Gastrocnemius medialis (tissue), 4 donors: ENCODE measurements around the gene CFAP92. TPM values are rescaled to one million over a fixed set of nuclear protein-coding genes. Genes with fewer than 3 reads are reported as not detected.

ENCODE experiments used
- ATAC-seq, 2 donors: fragments of 150-250 bp; one replicate each; pipeline ENCODE4 v1.9.1; 2016
- DNase-seq, 2 donors: peaks; one replicate each; pipeline ENCODE4 v3.0.0-alpha.2; 2019
- H3K27ac ChIP-seq, 4 donors: fragments of 200-600 bp; sonication (generic); 1 replicate in 1 of 4; 2 replicates in 3 of 4; pipeline ENCODE4 v1.5.1; 2016 to 2018; ENCODE audit warnings: mild to moderate bottlenecking in 2 of 4, moderate library complexity in 1 of 4
- H3K27me3 ChIP-seq, 3 donors: fragments of 200-600 bp; sonication (generic) in 2 of 3; 1 replicate in 1 of 3; 2 replicates in 2 of 3; pipeline versions ENCODE4 v1.5.1 to v1.6.0; 2016 to 2019; ENCODE audit warnings: mild to moderate bottlenecking in 1 of 3, moderate library complexity in 1 of 3
- H3K36me3 ChIP-seq, 2 donors: fragments of 200-600 bp; sonication (generic) in 1 of 2; one replicate each; pipeline ENCODE4 v1.5.1; 2017 to 2018
- H3K4me1 ChIP-seq, 2 donors: fragments of 200-600 bp; sonication (generic) in 1 of 2; one replicate each; pipeline ENCODE4 v1.5.1; 2016 to 2017; ENCODE audit warnings: mild to moderate bottlenecking in 2 of 2
- H3K4me3 ChIP-seq, 4 donors: fragments of 200-600 bp; sonication (generic) in 3 of 4; 1 replicate in 1 of 4; 2 replicates in 3 of 4; pipeline ENCODE4 v1.5.1; 2016 to 2019; ENCODE audit warnings: mild to moderate bottlenecking in 2 of 4
- H3K9me3 ChIP-seq, 3 donors: fragments of 200-600 bp; sonication (generic) in 2 of 3; 1 replicate in 1 of 3; 2 replicates in 2 of 3; pipeline ENCODE4 v1.5.1; 2016 to 2019
- POLR2A ChIP-seq, 2 donors: fragments of 450-650 bp; IDR thresholded peaks; one replicate each; pipeline ENCODE4 v1.6.1; 2017; ENCODE audit warnings: antibody characterized with exemption in 2 of 2, mild to moderate bottlenecking in 2 of 2, moderate library complexity in 2 of 2
- in situ Hi-C, 4 donors: fragments of 200-750 bp; cut with MboI; loops; one replicate each; pipeline versions ENCODE4 v1.15.0 to v1.8.0; 2017; ENCODE audit warnings: low sequenced_read_pairs in 4 of 4
- intact Hi-C: fragments of 100-400 bp; cut with DNase I; formaldehyde crosslinking; loops from one replicate; pipeline ENCODE4 v1.15.1; 2023; ENCODE audit warnings: low total_unique reads
- total RNA-seq, 4 donors: library from RNA; depleted of rRNA; stranded (reverse); fragments of >200 nt; gene quantifications; one replicate each; pipeline versions ENCODE4 v1.1.0 to v1.2.3, GENCODE V29; 2016
- TF ChIP-seq, protein P1 (sequence below), 5 experiments: fragments of 450-650 bp in 3 of 5; fragments of 200-600 bp in 2 of 5; sonication (generic) in 2 of 5; IDR thresholded peaks in 4 of 5; conservative IDR thresholded peaks in 1 of 5; 1 replicate in 4 of 5; 2 replicates in 1 of 5; pipeline ENCODE4 v1.5.1; 2016 to 2019; ENCODE audit warnings: antibody characterized with exemption in 5 of 5, mild to moderate bottlenecking in 3 of 5, moderate library complexity in 3 of 5

CFAP92 gene
- total RNA-seq, 4 donors from 2014 or later: 0.07 to 0.34 (median 0.20) TPM; not detected in 1

DNA sequence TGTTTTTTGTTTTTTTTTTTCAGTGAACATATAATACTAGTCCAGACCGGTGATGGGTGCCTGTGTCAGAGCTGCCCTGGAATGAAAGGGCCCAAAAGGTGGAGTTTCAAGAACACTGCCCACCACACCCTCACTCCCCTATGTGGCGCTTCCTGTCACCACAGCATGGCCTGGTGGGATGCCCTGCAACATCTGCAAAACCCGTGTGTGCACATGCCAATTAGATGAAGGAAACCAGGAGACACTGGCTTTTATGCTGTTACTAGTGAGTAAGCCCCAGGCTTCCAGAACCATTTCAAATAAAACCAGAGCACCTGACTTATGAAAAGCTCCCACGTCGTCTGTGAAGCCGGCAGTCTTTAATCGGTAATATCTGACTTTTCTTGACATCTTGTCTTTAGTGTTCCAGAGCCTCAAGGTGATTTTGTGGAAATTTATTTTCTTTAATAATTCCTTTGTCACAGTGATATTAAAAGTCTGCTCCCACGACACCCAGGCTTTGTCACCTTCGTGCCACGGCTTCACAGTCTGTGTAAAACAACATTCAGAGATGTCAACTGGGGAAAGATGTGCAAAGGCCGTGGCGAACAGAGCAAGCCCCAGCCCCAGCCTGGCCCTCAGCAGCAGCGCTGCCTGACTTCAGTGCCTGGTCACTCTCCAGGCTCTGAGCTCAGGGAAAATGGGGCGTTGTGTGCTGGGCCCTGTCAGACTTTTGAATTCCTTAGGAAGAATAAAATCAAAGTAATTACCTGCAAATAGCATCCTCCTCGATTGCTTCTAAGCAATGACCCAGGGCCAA is 6.4 kb downstream of the CFAP92 start:
- intact Hi-C loops: no loop called here
- Histone ChIP-seq H3K27ac (no peak overlapping the region), H3K27me3 (no peaks in the 10 kb centered on the region), H3K4me1 (no peaks in the 10 kb centered on the region), H3K36me3 (no peaks in the 10 kb centered on the region), H3K9me3 (no peaks in the 10 kb centered on the region), H3K4me3 (no peak overlapping the region)
- DNase-seq (no peak), ATAC-seq (no peak)
- in situ Hi-C loops: no loop called here
- TF ChIP-seq POLR2A (IDR thresholded peaks at IDR 0.05): no peak
- TF ChIP-seq, protein P1, sequence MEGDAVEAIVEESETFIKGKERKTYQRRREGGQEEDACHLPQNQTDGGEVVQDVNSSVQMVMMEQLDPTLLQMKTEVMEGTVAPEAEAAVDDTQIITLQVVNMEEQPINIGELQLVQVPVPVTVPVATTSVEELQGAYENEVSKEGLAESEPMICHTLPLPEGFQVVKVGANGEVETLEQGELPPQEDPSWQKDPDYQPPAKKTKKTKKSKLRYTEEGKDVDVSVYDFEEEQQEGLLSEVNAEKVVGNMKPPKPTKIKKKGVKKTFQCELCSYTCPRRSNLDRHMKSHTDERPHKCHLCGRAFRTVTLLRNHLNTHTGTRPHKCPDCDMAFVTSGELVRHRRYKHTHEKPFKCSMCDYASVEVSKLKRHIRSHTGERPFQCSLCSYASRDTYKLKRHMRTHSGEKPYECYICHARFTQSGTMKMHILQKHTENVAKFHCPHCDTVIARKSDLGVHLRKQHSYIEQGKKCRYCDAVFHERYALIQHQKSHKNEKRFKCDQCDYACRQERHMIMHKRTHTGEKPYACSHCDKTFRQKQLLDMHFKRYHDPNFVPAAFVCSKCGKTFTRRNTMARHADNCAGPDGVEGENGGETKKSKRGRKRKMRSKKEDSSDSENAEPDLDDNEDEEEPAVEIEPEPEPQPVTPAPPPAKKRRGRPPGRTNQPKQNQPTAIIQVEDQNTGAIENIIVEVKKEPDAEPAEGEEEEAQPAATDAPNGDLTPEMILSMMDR (IDR thresholded peaks at IDR 0.05 in 4 of 5, conservative IDR thresholded peaks at IDR 0.05 in 1 of 5): no peak

DNA sequence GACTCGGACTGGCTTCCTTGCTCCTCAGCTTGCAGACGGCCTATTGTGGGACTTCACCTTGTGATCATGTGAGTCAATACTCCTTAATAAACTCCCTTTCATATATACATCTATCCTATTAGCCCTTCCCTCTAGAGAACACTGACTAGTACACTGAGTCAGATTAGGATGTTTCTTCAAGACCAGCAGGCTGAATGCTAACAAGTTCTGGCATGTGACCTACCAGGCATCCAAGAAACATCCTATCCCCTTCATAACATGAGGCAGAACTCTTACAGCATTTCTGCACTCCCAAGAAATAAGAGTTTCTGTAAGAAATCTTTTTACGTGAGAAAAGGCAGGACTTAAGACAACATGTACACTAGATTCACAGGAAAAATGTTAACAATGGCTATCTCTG is 9.3 kb downstream of the CFAP92 start:
- Histone ChIP-seq H3K27me3 (no peaks in the 10 kb centered on the region), H3K9me3 (no peaks in the 10 kb centered on the region), H3K27ac (no peak overlapping the region), H3K4me3 (no peak overlapping the region), H3K36me3 (no peaks in the 10 kb centered on the region), H3K4me1 (no peaks in the 10 kb centered on the region)
- intact Hi-C loops: no loop called here
- ATAC-seq: no peak
- DNase-seq: no peak
- TF ChIP-seq POLR2A (IDR thresholded peaks at IDR 0.05): no peak
- TF ChIP-seq, protein P1 (IDR thresholded peaks at IDR 0.05 in 4 of 5, conservative IDR thresholded peaks at IDR 0.05 in 1 of 5): no peak
- in situ Hi-C loops: no loop called here

DNA sequence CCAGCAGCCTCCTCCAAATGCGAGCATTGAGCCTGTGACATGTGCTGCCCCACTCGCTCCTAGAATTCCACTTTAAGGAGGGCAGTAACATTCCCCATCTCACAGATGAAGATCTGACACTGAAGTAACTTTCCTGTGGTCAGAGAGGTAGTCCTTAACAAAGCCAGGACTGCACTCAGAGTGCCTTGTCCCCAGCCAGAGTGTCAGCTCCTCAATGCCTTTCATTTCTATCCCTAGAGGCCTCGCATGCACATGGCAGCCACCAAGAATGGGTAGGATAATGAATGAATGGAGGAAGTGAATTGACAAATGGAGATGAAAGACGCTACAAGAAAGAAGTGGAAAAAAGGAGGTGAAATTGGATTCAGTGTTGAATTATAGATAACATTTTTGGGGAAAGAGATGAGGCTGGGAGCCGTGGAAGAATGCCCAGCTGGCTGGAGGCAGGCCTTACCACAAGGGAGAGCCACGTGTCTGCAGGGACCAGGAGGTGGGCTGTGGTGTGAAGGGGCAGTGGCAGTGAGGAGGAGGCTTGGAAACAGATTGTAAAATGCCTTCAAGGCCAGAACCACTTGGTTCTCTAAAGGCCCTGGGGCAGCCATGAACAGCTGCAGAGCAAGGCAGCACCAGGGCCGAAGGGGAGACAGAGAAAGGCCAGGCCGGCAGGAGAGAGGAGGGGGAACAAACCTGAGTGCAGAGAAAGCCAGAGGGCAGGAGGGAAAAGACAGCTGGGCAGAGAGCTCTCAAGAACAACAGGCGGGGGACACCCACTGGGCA is 10.4 kb downstream of the CFAP92 start:
- H3K27ac ChIP-seq: no peak overlapping the region
- H3K27me3 ChIP-seq: no peaks in the 10 kb centered on the region
- no peak for DNase-seq
- H3K9me3 ChIP-seq: no peaks in the 10 kb centered on the region
- H3K4me1 ChIP-seq: no peaks in the 10 kb centered on the region
- intact Hi-C loops: no loop called here
- in situ Hi-C loops: no loop called here
- H3K4me3 ChIP-seq: no peak overlapping the region
- no peak for ATAC-seq
- H3K36me3 ChIP-seq: no peaks in the 10 kb centered on the region
- TF ChIP-seq, protein P1 (IDR thresholded peaks at IDR 0.05 in 4 of 5, conservative IDR thresholded peaks at IDR 0.05 in 1 of 5): no peak
- TF ChIP-seq POLR2A (IDR thresholded peaks at IDR 0.05): no peak

DNA sequence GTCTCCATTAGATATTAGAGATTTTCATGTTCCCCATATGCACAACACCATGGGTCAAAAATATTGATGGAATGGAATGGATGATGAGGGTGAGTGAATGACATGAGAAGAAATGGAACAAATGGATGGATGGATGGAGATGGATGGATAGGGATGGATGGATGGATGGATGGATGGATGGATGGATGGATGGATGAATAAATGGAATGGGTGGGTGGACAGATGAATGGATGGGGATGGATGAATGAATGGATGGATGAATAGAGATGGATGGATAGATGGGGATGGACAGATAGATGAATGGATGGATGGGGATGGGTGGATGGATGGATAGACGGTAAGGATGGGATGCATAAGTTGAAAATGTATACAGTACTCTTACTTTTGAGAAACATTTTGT is 18.6 kb downstream of the CFAP92 start:
- intact Hi-C loops: no loop called here
- TF ChIP-seq POLR2A (IDR thresholded peaks at IDR 0.05): no peak
- TF ChIP-seq, protein P1 (IDR thresholded peaks at IDR 0.05 in 4 of 5, conservative IDR thresholded peaks at IDR 0.05 in 1 of 5): no peak
- Histone ChIP-seq H3K9me3 (no peaks in the 10 kb centered on the region), H3K4me3 (no peak overlapping the region), H3K4me1 (peaks cover 11 to 17% of the 10 kb centered on the region in 2 donors), H3K36me3 (no peaks in the 10 kb centered on the region), H3K27me3 (no peaks in the 10 kb centered on the region), H3K27ac (no peak overlapping the region)
- DNase-seq: no peak
- no peak for ATAC-seq
- in situ Hi-C loops: loop anchor here in 1 of 4 donors (10.0 kb wide), 1 partner anchor 270 kb away; the partner anchor contains the start of gene COPG1
